ENCODE results near the gene BBLN.

- TF ChIP-seq EZH2 (optimal IDR thresholded peaks at IDR 0.05; ENCODE audit: low read depth, low read length) (no peak), CTCF (IDR thresholded peaks at IDR 0.05; ENCODE audit: low read length) (no peak), EZH2phosphoT487 (IDR thresholded peaks at IDR 0.05; ENCODE audit: low read length) (no peak)
These were observed at the start of gene BBLN for GRCh38 chr9:128159784-128160602.

Data from MM.1S (cell line).